SK-N-SH (cell line): ENCODE data around the gene GMNN. TPM values are rescaled to one million over a fixed set of nuclear protein-coding genes. Genes with fewer than 3 reads are reported as not detected.

Source experiments
- CTCF ChIA-PET: fragments of 300-600, 350-600 bp; formaldehyde crosslinking; extraction: SDS; loops from one replicate; lab custom pipeline; 2021; lab: Yijun Ruan, JAX
- POLR2A ChIA-PET: fragments of 350-600 bp; sonication (Branson Sonifier 250); formaldehyde crosslinking; extraction: SDS; loops from one replicate; lab custom pipeline; 2020; ENCODE audit warnings: antibody characterized with exemption, inconsistent platforms; lab: Yijun Ruan, JAX
- DNase-seq: peaks from one replicate; pipeline ENCODE4 v3.0.0; 2012
- H2AFZ ChIP-seq: fragments of 200-600 bp; sonication (generic); 2 replicates; pipeline ENCODE4 v1.8.1; 2016; ENCODE audit warnings: antibody characterized with exemption, mild to moderate bottlenecking, low read depth
- H3F3A ChIP-seq: fragments of 200-600 bp; sonication (generic); replicated peaks from 2 replicates; pipeline ENCODE3; 2016; ENCODE audit warnings: antibody characterized with exemption, mild to moderate bottlenecking; ENCODE audit not compliant: insufficient read depth
- H3K27ac ChIP-seq, 2 experiments: fragments of 200-500 bp in 1 of 2; fragments of 200-600 bp in 1 of 2; sonication (Bioruptor generic) in 1 of 2; sonication (generic), shearing (Covaris generic) in 1 of 2; 2 replicates each; pipeline versions ENCODE4 v1.5.1 to v1.6.1; 2014 to 2016; ENCODE audit warnings: low read depth in 2 of 2, inconsistent platforms in 1 of 2, low read length in 1 of 2, mild to moderate bottlenecking in 1 of 2, mixed read lengths in 1 of 2
- H3K27me3 ChIP-seq: fragments of 200-600 bp; sonication (generic), shearing (Covaris generic); 2 replicates; pipeline ENCODE4 v1.6.1; 2016; ENCODE audit warnings: mixed run types; ENCODE audit not compliant: insufficient read depth
- H3K36me3 ChIP-seq, 2 experiments: fragments of 200-500 bp in 1 of 2; fragments of 200-600 bp in 1 of 2; sonication (Bioruptor generic) in 1 of 2; sonication (generic) in 1 of 2; replicated peaks in 1 of 2; 2 replicates each; pipeline versions ENCODE3 to v1.5.1; 2014 to 2016; ENCODE audit warnings: low read length in 1 of 2, mild to moderate bottlenecking in 1 of 2; ENCODE audit not compliant: insufficient read depth in 2 of 2, control insufficient read depth in 1 of 2
- H3K4me1 ChIP-seq, 2 experiments: fragments of 200-500 bp in 1 of 2; fragments of 200-600 bp in 1 of 2; sonication (Bioruptor generic) in 1 of 2; sonication (generic), shearing (Covaris generic) in 1 of 2; 2 replicates each; pipeline versions ENCODE4 v1.5.1 to v1.6.1; 2014 to 2016; ENCODE audit warnings: low read depth in 1 of 2, low read length in 1 of 2, mixed run types in 1 of 2; ENCODE audit not compliant: insufficient read depth in 2 of 2, control insufficient read depth in 1 of 2
- H3K4me2 ChIP-seq: fragments of 200-600 bp; sonication (generic), shearing (Covaris generic); 2 replicates; pipeline ENCODE4 v1.6.1; 2017; ENCODE audit warnings: mixed run types
- H3K4me3 ChIP-seq, 2 experiments: fragments of 200-500 bp in 1 of 2; fragments of 200-600 bp in 1 of 2; sonication (Bioruptor generic) in 1 of 2; sonication (generic), shearing (Covaris generic) in 1 of 2; 2 replicates each; pipeline versions ENCODE4 v1.5.1 to v1.8.1; 2014 to 2016; ENCODE audit warnings: low read depth in 2 of 2, inconsistent platforms in 1 of 2, low read length in 1 of 2, mild to moderate bottlenecking in 1 of 2, mixed read lengths in 1 of 2, moderate library complexity in 1 of 2
- H3K79me2 ChIP-seq: fragments of 200-600 bp; sonication (generic); 2 replicates; pipeline ENCODE4 v1.8.1; 2017; ENCODE audit warnings: mild to moderate bottlenecking; ENCODE audit not compliant: insufficient read depth
- H3K9ac ChIP-seq: fragments of 200-600 bp; sonication (generic); 2 replicates; pipeline ENCODE4 v1.6.1; 2017; ENCODE audit warnings: mixed run types
- H3K9me2 ChIP-seq: fragments of 200-600 bp; sonication (generic); 2 replicates; pipeline ENCODE4 v1.6.1; 2017; ENCODE audit warnings: mixed run types
- H3K9me3 ChIP-seq: fragments of 200-600 bp; sonication (generic); 2 replicates; pipeline ENCODE4 v1.6.1; 2017; ENCODE audit warnings: mixed run types, mild to moderate bottlenecking, moderate library complexity
- H4K20me1 ChIP-seq: fragments of 200-600 bp; sonication (generic); 2 replicates; pipeline ENCODE4 v1.6.1; 2017; ENCODE audit warnings: mild to moderate bottlenecking, mixed run types; ENCODE audit not compliant: insufficient read depth
- ELF1 ChIP-seq: IDR thresholded peaks from 2 replicates; pipeline ENCODE4 v1.4.0; 2012
- EP300 ChIP-seq, 2 experiments: IDR thresholded peaks; 2 replicates each; pipeline versions ENCODE4 v1.4.0 to v1.6.1; 2012; ENCODE audit warnings: borderline replicate concordance in 1 of 2, low read depth in 1 of 2, low read length in 1 of 2
- FOSL2 ChIP-seq: IDR thresholded peaks from 2 replicates; pipeline ENCODE4 v1.4.0; 2012; ENCODE audit warnings: low read depth, mild to moderate bottlenecking, moderate library complexity, borderline replicate concordance
- FOXJ3 ChIP-seq: sonication (generic); formaldehyde crosslinking; IDR thresholded peaks from 2 replicates; pipeline ENCODE4 v1.5.1; 2020; ENCODE audit warnings: mild to moderate bottlenecking, missing genetic modification reagents
- MAX ChIP-seq: IDR thresholded peaks from 2 replicates; pipeline ENCODE4 v1.4.0; 2012; ENCODE audit warnings: low read depth
- MEF2A ChIP-seq: IDR thresholded peaks from 2 replicates; pipeline ENCODE4 v1.4.0; 2012; ENCODE audit warnings: low read depth, borderline replicate concordance
- MXI1 ChIP-seq: IDR thresholded peaks from 2 replicates; pipeline ENCODE4 v1.6.1; 2012; ENCODE audit warnings: mild to moderate bottlenecking, low read depth, low read length, improper control_type of control experiment
- NRF1 ChIP-seq: IDR thresholded peaks from 2 replicates; pipeline ENCODE4 v1.6.1; 2012; ENCODE audit warnings: low read depth, mild to moderate bottlenecking, low read length
- RCOR1 ChIP-seq: fragments of 150-350 bp; IDR thresholded peaks from 2 replicates; pipeline ENCODE4 v1.6.1; 2017; ENCODE audit warnings: antibody characterized with exemption, low read length
- REST ChIP-seq: IDR thresholded peaks from 2 replicates; pipeline ENCODE4 v1.6.1; 2012; ENCODE audit warnings: mild to moderate bottlenecking, low read depth, low read length, moderate library complexity
- TAF1 ChIP-seq: IDR thresholded peaks from 2 replicates; pipeline ENCODE4 v1.6.1; 2012; ENCODE audit warnings: low read depth, mild to moderate bottlenecking, low read length, moderate library complexity, borderline replicate concordance
- TCF12 ChIP-seq: IDR thresholded peaks from 2 replicates; pipeline ENCODE4 v1.4.0; 2012
- USF1 ChIP-seq: IDR thresholded peaks from 2 replicates; pipeline ENCODE4 v1.4.0; 2012; ENCODE audit warnings: low read depth, borderline replicate concordance
- YY1 ChIP-seq: IDR thresholded peaks from 2 replicates; pipeline ENCODE4 v1.4.0; 2012; ENCODE audit warnings: low read depth, mild to moderate bottlenecking
- WGBS: methylation state at CpG from one replicate; pipeline ENCODE4 v1.1.6; 2017; ENCODE audit warnings: low lambda C conversion rate; 5-methylcytosine and 5-hydroxymethylcytosine counted together
- polyA plus RNA-seq, 3 experiments: library from polyadenylated mRNA; depleted of rRNA; stranded (reverse); fragments of >200 nt; gene quantifications; 2 replicates each; pipeline ENCODE4 v1.2.3, GENCODE V29; 2012

Gene GMNN
- polyA plus RNA-seq, 1 of the 3 experiments (the other 2 are of a cell fraction), result 16.8 TPM

DNA sequence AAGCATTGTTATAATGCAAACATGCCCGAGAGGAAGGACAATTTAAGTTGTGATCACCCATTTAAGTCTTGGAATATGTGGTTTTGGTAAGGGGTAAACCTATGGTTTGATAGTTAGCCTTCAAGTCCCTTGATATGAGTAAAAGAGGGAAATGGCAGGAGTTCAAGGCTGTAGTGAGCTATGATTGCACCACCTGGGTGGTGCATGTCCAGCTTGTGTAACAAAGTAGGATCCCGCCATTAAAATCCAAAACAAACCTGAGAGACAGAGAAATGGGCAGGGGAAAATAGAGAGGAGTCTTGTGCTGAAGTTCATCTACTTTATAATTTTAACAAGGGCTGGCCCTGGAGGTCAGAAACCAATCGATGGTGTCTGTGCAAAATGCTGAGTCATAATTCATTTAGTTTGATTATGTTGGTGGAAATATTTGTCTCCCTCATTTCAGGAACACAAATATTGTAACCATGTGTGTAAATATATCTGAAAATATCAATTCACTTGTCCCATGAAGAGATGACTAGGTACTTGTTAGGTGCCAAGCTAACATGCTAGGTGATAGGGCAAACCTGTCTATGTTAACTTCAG is 47.2 kb downstream of the GMNN start:
- H2AFZ ChIP-seq, result no peak overlapping the region
- no peak overlapping the region for H3K9ac ChIP-seq
- POLR2A ChIA-PET, result no interaction called here
- H3K4me2 ChIP-seq, result no peak overlapping the region
- no peaks in the 10 kb centered on the region for H4K20me1 ChIP-seq
- H3K79me2 ChIP-seq, result no peaks in the 10 kb centered on the region
- H3K4me3 ChIP-seq, result no peak overlapping the region
- H3F3A ChIP-seq, result no peaks in the 10 kb centered on the region
- H3K9me3 ChIP-seq, result no peaks in the 10 kb centered on the region
- H3K9me2 ChIP-seq, result no peaks in the 10 kb centered on the region
- TF ChIP-seq MAX (no peak), FOXJ3 (CRISPR knock-in tag) (no peak), MEF2A (no peak), EP300 (IDR thresholded peaks at IDR 0.05; ENCODE audit: borderline replicate concordance in 1 of 2, low read depth in 1 of 2, low read length in 1 of 2) (no peak), FOSL2 (no peak), USF1 (no peak), TAF1 (no peak), REST (no peak), YY1 (no peak), ELF1 (no peak), NRF1 (no peak), RCOR1 (no peak), TCF12 (no peak), MXI1 (no peak)
- no peak overlapping the region for H3K27ac ChIP-seq
- no peaks in the 10 kb centered on the region for H3K27me3 ChIP-seq
- WGBS, result 92% methylated on average over 3 of the region's 3 CpGs
- H3K4me1 ChIP-seq, result no peaks in the 10 kb centered on the region; a peak in 1 of 4 replicates
- no peaks in the 10 kb centered on the region for H3K36me3 ChIP-seq
- DNase-seq, result no peak
- CTCF ChIA-PET, result interaction anchor here (0.6 to 1.5 kb wide), 2 partner anchors 30 to 34 kb away, joined by 3 to 5 read pairs; no protein-coding TSS in a partner anchor
